NCI-H82 (cell line): ENCODE data around the gene STARD10.
"Not testable (repeated sequence)": the region's sequence is repeated elsewhere in the genome, so short reads cannot be mapped to it uniquely, and the experiment has no call there.

Experiments used
- DNase-seq: peaks from one replicate; lab custom pipeline; 2025; lab: John Stamatoyannopoulos, UW

Gene STARD10

DNA sequence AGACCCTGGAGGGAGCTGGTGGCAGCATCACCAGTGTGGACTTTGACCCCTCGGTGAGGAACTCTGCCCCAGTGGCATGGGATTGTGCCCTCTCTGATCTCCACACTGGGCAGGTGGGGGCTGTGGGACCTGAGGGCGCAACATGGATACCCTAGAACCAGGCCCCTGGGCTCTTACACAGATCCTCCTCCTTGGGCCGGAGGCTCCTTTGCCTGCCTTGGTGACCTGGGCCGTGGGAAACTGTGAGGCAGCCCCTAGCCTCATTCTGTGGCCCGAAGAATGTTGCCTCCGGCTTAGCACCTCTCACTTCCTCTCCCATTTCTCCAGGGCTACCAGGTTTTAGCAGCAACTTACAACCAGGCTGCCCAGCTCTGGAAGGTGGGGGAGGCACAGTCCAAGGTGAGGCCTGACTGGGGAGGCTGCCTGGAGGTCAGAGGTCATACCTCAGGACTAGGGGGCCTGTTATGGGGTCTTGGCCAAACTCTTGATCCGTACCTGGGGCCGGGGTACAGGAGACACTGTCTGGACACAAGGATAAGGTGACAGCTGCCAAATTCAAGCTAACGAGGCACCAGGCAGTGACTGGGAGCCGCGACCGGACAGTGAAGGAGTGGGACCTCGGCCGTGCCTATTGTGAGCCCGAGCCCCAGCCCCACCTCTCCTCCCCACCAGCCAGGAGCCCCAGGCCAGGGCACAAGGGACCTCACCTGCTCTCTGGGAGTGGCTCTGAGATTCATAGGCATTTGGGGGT is 32.5 kb upstream of the STARD10 start:
- no peak for DNase-seq

GRCh38 chr11:72825661-72826060 is 31.8 kb upstream of the STARD10 start:
- no peak for DNase-seq

- no peak for DNase-seq
These were observed 31.1 kb upstream of the STARD10 start for GRCh38 chr11:72824811-72825505.

GRCh38 chr11:72824020-72824419 is 30.2 kb upstream of the STARD10 start:
- no peak for DNase-seq

DNA sequence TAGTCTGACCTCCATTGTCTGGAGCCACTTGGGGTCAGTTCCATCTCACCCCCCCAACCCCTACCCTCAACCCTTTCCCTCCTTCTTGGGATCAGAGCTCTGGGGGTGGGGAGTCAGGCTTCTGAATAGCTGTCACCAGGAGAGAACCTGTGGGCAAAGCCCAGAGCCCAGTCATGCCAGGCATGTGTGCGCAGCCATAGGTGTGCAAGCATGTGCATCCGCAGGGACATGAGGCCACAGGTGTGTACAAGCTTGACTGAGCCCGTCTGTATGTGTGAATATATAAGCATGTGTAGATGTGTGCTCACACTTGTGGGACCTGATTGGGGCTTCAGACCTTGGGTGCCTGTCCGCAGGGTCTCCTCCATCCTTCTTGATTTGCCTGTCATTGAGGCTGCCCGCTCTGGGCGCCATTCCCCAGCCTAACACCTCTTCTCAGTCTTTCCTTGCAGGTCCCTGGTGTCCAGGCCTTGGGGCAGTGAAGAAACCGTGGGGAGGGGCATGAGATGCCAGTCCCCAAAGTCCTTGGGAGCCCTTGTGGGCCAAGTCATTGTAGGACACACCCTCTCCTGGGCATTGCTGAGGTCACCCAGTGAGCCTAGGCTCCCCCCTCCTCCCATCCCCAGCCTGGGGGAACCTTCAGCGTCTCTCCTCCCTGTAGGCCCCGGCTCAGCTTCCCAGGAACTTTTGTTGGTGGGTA is 29.4 kb upstream of the STARD10 start:
- no peak for DNase-seq

GRCh38 chr11:72821920-72822799 is 28.3 kb upstream of the STARD10 start:
- DNase-seq = peak; percentile 94

DNA sequence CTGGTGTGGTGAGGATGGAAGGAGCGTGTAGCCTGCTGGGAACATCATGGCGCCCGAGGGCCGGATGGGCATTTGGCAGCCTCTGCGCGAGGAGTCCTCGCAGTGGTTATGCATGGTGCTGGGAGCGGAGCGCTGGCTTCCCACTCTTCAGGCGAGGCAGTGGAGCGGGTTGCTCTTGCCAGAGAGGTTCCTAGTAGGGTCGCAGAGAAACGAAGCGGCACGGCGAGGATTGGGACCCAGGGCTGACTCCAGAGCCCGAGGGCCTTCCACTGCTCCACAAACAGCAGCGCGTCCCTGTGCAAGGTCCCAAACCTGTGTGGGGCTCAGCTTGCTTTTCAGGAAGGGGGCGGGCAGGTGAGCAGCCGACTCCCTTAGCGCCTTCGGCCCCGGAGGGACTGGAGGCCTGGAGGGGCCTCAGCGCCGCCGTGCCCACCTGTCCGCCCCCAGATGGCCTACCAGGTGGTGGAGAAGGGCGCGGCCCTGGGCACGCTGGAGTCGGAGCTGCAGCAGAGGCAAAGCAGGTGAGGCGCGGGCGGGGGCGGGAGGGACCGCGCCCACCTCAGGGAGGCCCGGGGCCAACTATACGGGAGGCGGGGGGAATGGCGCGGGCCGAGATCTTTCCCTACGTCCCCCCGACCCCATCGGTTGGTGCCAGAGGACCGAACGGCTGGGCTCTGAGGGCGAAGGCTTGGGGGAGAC is 27.5 kb upstream of the STARD10 start:
- DNase-seq = peak; percentile 54

- no peak for DNase-seq
These were observed 26.7 kb upstream of the STARD10 start for GRCh38 chr11:72820439-72821139.

- DNase-seq = no peak
These were observed 25.1 kb upstream of the STARD10 start for GRCh38 chr11:72818971-72819370.

- DNase-seq = no peak
These were observed 24.1 kb upstream of the STARD10 start for GRCh38 chr11:72817966-72818365.

- no peak for DNase-seq
These were observed 22.6 kb upstream of the STARD10 start for GRCh38 chr11:72816404-72816990.

DNA sequence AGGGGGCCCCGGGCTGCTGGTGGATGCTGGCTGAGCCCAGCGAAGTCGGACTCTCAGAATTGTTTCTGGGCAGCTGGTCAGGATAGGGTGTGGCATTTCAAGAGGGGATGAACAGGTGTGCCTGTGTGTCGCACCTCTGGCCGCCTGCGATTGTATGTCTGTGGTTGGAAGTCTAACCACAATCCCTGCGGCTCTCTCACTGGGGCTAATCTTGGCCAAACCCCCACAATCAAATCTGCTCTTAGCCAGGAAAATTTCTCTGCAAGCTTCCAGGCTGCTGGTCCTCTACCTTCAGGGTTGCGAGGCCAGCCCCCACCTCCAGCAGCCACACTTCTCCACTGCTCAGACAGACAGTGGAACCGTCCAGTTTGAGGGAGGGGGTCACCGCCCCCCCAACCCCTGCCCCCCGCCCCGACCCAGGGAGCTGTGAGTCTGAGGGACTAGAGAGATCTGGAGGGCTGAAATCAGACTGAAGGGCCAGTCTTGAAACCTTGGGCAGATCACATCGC is 21.3 kb upstream of the STARD10 start:
- no peak for DNase-seq

GRCh38 chr11:72814286-72815109 is 20.7 kb upstream of the STARD10 start, which contains the start of gene ATG16L2:
Gene ATG16L2, plus strand, starts transcription at chr11:72814411. Its CDS starts 35 bp downstream, at chr11:72814446.
- peak; percentile 83 for DNase-seq

GRCh38 chr11:72813740-72814285 is 20.0 kb upstream of the STARD10 start:
- peak; percentile 83 for DNase-seq

- DNase-seq = peak; percentile 84
These were observed 19.3 kb upstream of the STARD10 start for GRCh38 chr11:72812967-72813739.

DNA sequence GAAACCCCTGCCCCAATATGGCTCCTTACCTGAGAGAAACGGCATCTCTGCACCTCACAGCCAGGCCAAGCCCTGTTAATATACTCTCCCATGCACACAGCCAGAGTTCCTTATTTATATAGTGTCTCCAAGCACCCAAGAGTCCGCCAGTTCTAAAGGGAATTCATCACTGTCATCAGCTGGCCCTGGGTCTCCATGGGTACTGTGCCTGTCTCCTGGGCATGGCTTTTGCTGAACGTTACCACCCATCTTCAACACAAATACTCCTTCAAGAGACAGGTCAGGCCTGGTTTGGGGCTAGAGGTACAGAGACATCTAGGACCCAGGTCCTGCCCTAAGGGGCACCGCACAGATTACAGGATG is 18.7 kb upstream of the STARD10 start:
- DNase-seq = peak; percentile 44

GRCh38 chr11:72811686-72812085 is 17.8 kb upstream of the STARD10 start:
- not testable (repeated sequence) for DNase-seq

- no peak for DNase-seq
These were observed 14.5 kb upstream of the STARD10 start for GRCh38 chr11:72808331-72808798.
